Vagina (tissue), 2 donors: Measurements from ENCODE around the gene PHLPP2. TPM values are rescaled to one million over a fixed set of nuclear protein-coding genes. Genes with fewer than 3 reads are reported as not detected.
"Not testable (repeated sequence)": the region's sequence is repeated elsewhere in the genome, so short reads cannot be mapped to it uniquely, and the experiment has no call there.

Experiments
- DNase-seq, 2 donors: peaks; one replicate each; pipeline ENCODE4 v3.0.0-alpha.2; 2017; ENCODE audit errors: extremely low spot score in 2 of 2
- H3K27ac ChIP-seq: fragments of 200-600 bp; sonication (generic); one replicate; pipeline ENCODE4 v1.5.1; 2019
- H3K27me3 ChIP-seq: fragments of 200-600 bp; sonication (generic); one replicate; pipeline ENCODE4 v1.5.1; 2019
- H3K36me3 ChIP-seq, 2 donors: fragments of 200-600 bp; sonication (generic); one replicate each; pipeline ENCODE4 v1.5.1; 2017 to 2019
- H3K4me1 ChIP-seq: fragments of 200-600 bp; sonication (generic); one replicate; pipeline ENCODE4 v1.5.1; 2019
- H3K4me3 ChIP-seq, 2 donors: fragments of 200-600 bp; sonication (generic); 1 replicate in 1 of 2; 2 replicates in 1 of 2; pipeline ENCODE4 v1.5.1; 2016 to 2019
- H3K9me3 ChIP-seq: fragments of 200-600 bp; sonication (generic); one replicate; pipeline ENCODE4 v1.5.1; 2019
- CTCF ChIP-seq, 3 experiments: fragments of 450-650 bp in 2 of 3; fragments of 200-600 bp in 1 of 3; sonication (generic) in 1 of 3; IDR thresholded peaks; one replicate each; pipeline ENCODE4 v1.5.1; 2017 to 2019; ENCODE audit warnings: antibody characterized with exemption in 3 of 3, mild to moderate bottlenecking in 2 of 3, moderate library complexity in 2 of 3
- POLR2A ChIP-seq, 2 donors: fragments of 450-650 bp; IDR thresholded peaks; one replicate each; pipeline ENCODE4 v1.6.1; 2017; ENCODE audit warnings: antibody characterized with exemption in 2 of 2, mild to moderate bottlenecking in 2 of 2, moderate library complexity in 2 of 2
- POLR2AphosphoS5 ChIP-seq, 2 donors: sonication (generic); formaldehyde crosslinking; IDR thresholded peaks; one replicate each; pipeline ENCODE4 v1.9.0; 2017; ENCODE audit warnings: antibody characterized with exemption in 2 of 2, mild to moderate bottlenecking in 2 of 2, low read depth in 1 of 2; ENCODE audit not compliant: insufficient read depth in 1 of 2
- intact Hi-C: fragments of 100-400 bp; cut with DNase I; formaldehyde crosslinking; loops from one replicate; pipeline ENCODE4 v1.15.1; 2023
- small RNA-seq: library from RNA; depleted of rRNA; stranded (forward); fragments of <200 nt; gene quantifications from one replicate; pipeline ENCODE3, GENCODE V24; 2016
- total RNA-seq: library from RNA; depleted of rRNA; stranded (reverse); fragments of >200 nt; gene quantifications from one replicate; pipeline ENCODE4 v1.2.3, GENCODE V29; 2016

The PHLPP2 gene
- total RNA-seq, 1 donor from 2014 or later: 6.4 TPM

GRCh38 chr16:71600822-71601221 is 123.7 kb downstream of the PHLPP2 start:
- Histone ChIP-seq H3K4me3 (no peak overlapping the region), H3K36me3 (no peaks in the 10 kb centered on the region), H3K27ac (no peak overlapping the region), H3K4me1 (no peaks in the 10 kb centered on the region), H3K27me3 (no peaks in the 10 kb centered on the region), H3K9me3 (no peaks in the 10 kb centered on the region)
- DNase-seq: no peak
- no peak for TF ChIP-seq POLR2AphosphoS5 (IDR thresholded peaks at IDR 0.05; ENCODE audit: insufficient read depth in 1 of 2, low read depth in 1 of 2)
- TF ChIP-seq POLR2A (IDR thresholded peaks at IDR 0.05): no peak
- TF ChIP-seq CTCF (IDR thresholded peaks at IDR 0.05): no peak
- intact Hi-C loops: loop anchor here (5.0 kb wide), 1 partner anchor 1561 kb away; no protein-coding TSS in a partner anchor

DNA sequence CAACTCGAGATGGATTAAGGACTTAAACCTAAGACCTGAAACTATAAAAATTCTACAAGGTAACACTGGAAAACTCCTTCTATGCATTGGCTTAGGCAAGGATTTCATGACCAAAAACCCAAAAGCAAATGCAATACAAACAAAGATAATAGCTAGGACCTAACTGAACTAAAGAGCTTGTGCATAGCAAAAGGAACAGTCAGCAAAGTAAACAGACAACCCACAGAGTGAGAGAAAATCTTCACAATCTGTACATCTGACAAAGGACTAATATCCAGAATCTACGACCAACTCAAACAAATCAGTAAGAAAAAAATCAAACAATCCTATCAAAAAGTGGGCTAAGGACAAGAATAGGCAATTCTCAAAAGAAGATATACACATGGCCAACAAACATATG is 126.1 kb downstream of the PHLPP2 start:
- H3K4me3 ChIP-seq, DNase-seq, H3K36me3 ChIP-seq, H3K4me1 ChIP-seq, H3K27ac ChIP-seq, H3K9me3 ChIP-seq, H3K27me3 ChIP-seq, intact Hi-C loops: not testable (repeated sequence)

- H3K9me3 ChIP-seq, intact Hi-C loops, H3K4me3 ChIP-seq, H3K27ac ChIP-seq, H3K36me3 ChIP-seq, H3K4me1 ChIP-seq, H3K27me3 ChIP-seq, DNase-seq: not testable (repeated sequence)
These were observed 129.1 kb downstream of the PHLPP2 start for GRCh38 chr16:71595340-71595826.

Small RNA genes within 50 kb of the gene (small RNA-seq; reads per million reads assigned to genes)
- gene RNU6-208P (not detected), gene SNORA70D (not detected), gene SNORD71 (25,173 reads per million, percentile 100 among the genes with 10 or more reads in this experiment)

Other genes starting within 250 kb of the PHLPP2 start
- 2.2 TPM for gene ZNF19, start 235.4 kb downstream of the PHLPP2 start, total RNA-seq
- gene CHST4, start 198.3 kb downstream of the PHLPP2 start, total RNA-seq: not detected
- not detected for gene TAT, start 147.6 kb downstream of the PHLPP2 start, total RNA-seq
- 4.7 TPM for gene MARVELD3, start 98.5 kb downstream of the PHLPP2 start, total RNA-seq
- gene AP1G1, start 84.1 kb upstream of the PHLPP2 start, total RNA-seq: 116 TPM
- gene ATXN1L, start 121.3 kb upstream of the PHLPP2 start, total RNA-seq: 15.0 TPM
- gene ZNF821, start 159.5 kb upstream of the PHLPP2 start, total RNA-seq: 8.8 TPM
- gene IST1, start 170.8 kb upstream of the PHLPP2 start, total RNA-seq: 159 TPM